GM12878 (cell line): ENCODE measurements around the gene PLPPR1.

ENCODE experiments used
- ESRRA ChIP-seq: IDR thresholded peaks from 2 replicates; pipeline ENCODE4 v1.6.1; 2012; ENCODE audit warnings: mild to moderate bottlenecking, low read length, improper control_type of control experiment
- MEF2A ChIP-seq: IDR thresholded peaks from 2 replicates; pipeline ENCODE4 v1.6.1; 2011; ENCODE audit warnings: low read depth, mild to moderate bottlenecking, low read length, moderate library complexity; ENCODE audit not compliant: insufficient read depth
- MYC ChIP-seq: IDR thresholded peaks from 2 replicates; pipeline ENCODE4 v1.6.1; 2011; ENCODE audit warnings: mild to moderate bottlenecking, low read length, moderate library complexity, inconsistent platforms; ENCODE audit not compliant: insufficient read depth, insufficient replicate concordance, insufficient read length, severe bottlenecking
- POLR2A ChIP-seq: IDR thresholded peaks from 2 replicates; pipeline ENCODE4 v1.6.1; 2011; ENCODE audit warnings: low read depth, mild to moderate bottlenecking, low read length
- TAF1 ChIP-seq: IDR thresholded peaks from 2 replicates; pipeline ENCODE4 v1.6.1; 2011; ENCODE audit warnings: mild to moderate bottlenecking, low read depth, low read length, borderline replicate concordance
- ZNF24 ChIP-seq: fragments of 450-650 bp; IDR thresholded peaks from 2 replicates; pipeline ENCODE4 v1.6.1; 2017; ENCODE audit warnings: antibody characterized with exemption, mild to moderate bottlenecking
- TF ChIP-seq, protein P1 (sequence below), 3 experiments: IDR thresholded peaks in 2 of 3; conservative IDR thresholded peaks in 1 of 3; 2 replicates each; pipeline ENCODE4 v1.5.1; 2011; ENCODE audit warnings: low read depth in 3 of 3, low read length in 3 of 3, mild to moderate bottlenecking in 3 of 3, control low read depth in 2 of 3, moderate library complexity in 2 of 3, inconsistent platforms in 1 of 3, mixed read lengths in 1 of 3; ENCODE audit not compliant: control insufficient read depth in 2 of 3, insufficient read depth in 1 of 3; ENCODE audit errors: extremely low read depth in 1 of 3

DNA sequence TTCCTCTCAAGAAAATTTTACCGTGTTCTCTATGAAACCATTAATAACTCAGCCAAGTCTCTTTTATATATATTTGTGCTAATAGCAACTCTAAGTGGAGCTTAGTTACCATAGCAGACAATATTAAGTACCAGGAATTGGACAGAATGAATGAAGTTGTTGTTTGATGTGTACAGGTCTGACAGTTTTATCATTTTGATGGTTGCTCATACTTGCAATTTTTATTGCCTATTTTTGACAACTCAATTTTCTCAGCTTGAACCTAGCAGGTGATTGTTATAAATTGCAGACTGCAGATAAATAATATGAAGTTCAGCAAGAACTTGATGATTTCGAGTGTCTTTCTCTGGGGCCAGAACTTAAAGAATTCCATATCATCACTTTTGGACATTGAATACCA is 163.2 kb downstream of the PLPPR1 start:
- no peak for TF ChIP-seq ZNF24
- TF ChIP-seq, protein P1, sequence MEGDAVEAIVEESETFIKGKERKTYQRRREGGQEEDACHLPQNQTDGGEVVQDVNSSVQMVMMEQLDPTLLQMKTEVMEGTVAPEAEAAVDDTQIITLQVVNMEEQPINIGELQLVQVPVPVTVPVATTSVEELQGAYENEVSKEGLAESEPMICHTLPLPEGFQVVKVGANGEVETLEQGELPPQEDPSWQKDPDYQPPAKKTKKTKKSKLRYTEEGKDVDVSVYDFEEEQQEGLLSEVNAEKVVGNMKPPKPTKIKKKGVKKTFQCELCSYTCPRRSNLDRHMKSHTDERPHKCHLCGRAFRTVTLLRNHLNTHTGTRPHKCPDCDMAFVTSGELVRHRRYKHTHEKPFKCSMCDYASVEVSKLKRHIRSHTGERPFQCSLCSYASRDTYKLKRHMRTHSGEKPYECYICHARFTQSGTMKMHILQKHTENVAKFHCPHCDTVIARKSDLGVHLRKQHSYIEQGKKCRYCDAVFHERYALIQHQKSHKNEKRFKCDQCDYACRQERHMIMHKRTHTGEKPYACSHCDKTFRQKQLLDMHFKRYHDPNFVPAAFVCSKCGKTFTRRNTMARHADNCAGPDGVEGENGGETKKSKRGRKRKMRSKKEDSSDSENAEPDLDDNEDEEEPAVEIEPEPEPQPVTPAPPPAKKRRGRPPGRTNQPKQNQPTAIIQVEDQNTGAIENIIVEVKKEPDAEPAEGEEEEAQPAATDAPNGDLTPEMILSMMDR (IDR thresholded peaks at IDR 0.05 in 2 of 3, conservative IDR thresholded peaks at IDR 0.05 in 1 of 3; ENCODE audit: control insufficient read depth in 2 of 3, extremely low read depth in 1 of 3, insufficient read depth in 1 of 3, low read depth in 3 of 3, low read length in 3 of 3), result no peak
- no peak for TF ChIP-seq ESRRA
- no peak for TF ChIP-seq POLR2A
- no peak for TF ChIP-seq MYC
- no peak for TF ChIP-seq TAF1
- no peak for TF ChIP-seq MEF2A
